Measurements from ENCODE around the gene ATP5MC2.

DNA sequence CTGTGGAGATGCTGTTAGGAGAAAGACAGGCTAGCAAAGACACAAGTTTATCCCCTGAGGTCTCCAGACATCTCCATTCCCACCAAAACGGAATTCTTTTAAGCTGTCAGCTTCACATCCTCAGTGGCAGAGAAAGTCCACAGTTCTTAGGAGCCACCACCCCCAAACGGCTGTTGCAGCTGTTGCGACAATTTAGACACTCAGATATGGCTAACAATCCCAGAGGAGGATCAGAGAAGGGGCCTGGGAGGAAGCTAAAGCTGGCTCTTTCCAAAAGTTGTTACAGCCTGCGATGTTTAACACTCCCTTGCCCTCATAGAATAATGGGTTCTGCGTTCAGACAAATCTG, 1.9 kb upstream of the ATP5MC2 start:
- TF ChIP-seq POLR2A (IDR thresholded peaks at IDR 0.05; ENCODE audit: low read depth, low read length) (no peak), POLR2AphosphoS5 (IDR thresholded peaks at IDR 0.05; ENCODE audit: low read depth, low read length) (no peak)

Data from GM12892 (cell line).